GM21717 (cell line): Measurements from ENCODE around the gene TRAPPC8.
"Not testable (repeated sequence)": the region's sequence is repeated elsewhere in the genome, so short reads cannot be mapped to it uniquely, and the experiment has no call there.

Experiments
- ATAC-seq: cut with Tn5 transposase; IDR thresholded peaks from one replicate; pipeline ENCODE4 v1.9.1; 2021; ENCODE audit warnings: mild to moderate bottlenecking, moderate library complexity; ENCODE audit not compliant: unreplicated experiment

The TRAPPC8 gene

DNA sequence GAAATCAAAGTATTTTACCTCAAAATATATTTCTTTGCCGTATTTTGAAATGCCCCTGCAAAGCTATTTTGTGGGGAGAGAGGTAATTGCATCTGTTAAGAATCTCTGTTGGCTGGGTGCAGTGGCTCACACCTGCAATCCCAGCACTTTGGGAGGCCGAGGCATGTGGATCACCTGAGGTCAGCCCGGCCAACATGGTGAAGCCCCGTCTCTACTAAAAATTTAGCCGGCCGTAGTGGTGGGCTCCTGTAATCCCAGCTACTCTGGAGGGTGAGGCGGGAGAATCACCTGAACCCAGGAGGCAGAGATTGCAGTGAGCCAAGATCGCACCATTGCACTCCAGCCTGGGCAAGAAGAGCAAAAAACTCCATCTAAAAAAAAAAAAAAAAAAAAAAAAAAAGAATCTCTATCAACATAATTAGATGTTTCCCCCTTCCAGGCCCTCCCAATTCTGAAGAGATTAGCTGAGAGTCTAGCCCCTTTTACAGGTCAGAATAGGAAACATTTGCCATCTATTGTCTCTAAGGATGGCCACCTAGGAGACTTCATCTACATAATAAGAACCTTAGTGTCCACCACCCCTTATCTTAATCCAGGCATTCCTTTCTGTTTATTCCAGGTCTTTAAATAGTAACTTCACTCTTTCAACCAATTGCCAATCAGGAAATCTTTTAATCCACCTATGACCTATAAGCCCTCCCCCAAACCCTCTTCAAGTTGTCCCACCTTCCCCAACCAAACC, 3.5 kb upstream of the TRAPPC8 start:
- ATAC-seq: no peak

- ATAC-seq: no peak
Observed at GRCh38 chr18:31943878-31944816, 1.2 kb upstream of the TRAPPC8 start.

- peak; percentile 39 for ATAC-seq
Observed at GRCh38 chr18:31942291-31942998, 483 bp downstream of the TRAPPC8 start.

DNA sequence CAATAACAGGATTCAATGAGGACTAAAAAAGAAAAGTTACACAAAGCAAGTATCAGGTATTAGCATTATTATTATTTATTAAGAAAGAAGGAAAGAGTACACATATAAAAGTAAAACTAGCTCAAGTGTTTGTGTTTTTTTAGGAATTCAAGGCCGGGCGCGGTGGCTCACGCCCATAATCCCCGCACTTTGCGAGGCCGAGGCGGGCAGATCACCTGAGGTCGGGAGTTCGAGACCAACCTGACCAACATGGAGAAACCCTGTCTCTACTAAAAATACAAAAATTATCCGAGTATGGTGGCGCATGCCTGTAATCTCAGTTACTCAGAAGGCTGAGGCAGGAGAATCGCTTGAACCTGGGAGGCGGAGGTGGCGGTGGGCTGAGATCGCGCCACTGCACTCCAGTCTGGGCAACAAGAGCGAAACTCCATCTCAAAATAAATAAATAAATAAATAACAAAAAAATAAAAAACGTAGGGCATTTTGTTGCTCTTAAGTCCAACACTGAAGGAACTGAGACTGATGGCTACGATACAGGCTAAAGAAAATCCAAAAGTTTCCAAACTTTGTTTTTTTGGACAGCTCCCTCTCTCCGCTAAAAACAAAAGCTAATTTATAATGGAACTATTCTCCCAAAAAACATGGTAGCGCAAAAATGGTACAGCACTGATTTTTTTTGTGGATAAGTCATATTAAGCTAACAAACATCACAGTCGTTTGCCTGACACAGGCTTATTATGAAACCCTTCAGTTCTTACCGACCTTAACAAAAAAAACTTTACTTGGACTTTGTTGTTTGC, 1.7 kb downstream of the TRAPPC8 start:
- ATAC-seq: no peak

GRCh38 chr18:31934773-31935172, 8.2 kb downstream of the TRAPPC8 start:
- ATAC-seq: not testable (repeated sequence)

GRCh38 chr18:31931886-31932240, 11.1 kb downstream of the TRAPPC8 start:
- ATAC-seq: no peak

- no peak for ATAC-seq
Observed at GRCh38 chr18:31931163-31931885, 11.6 kb downstream of the TRAPPC8 start.

- no peak for ATAC-seq
Observed at GRCh38 chr18:31929273-31929672, 13.7 kb downstream of the TRAPPC8 start.

DNA sequence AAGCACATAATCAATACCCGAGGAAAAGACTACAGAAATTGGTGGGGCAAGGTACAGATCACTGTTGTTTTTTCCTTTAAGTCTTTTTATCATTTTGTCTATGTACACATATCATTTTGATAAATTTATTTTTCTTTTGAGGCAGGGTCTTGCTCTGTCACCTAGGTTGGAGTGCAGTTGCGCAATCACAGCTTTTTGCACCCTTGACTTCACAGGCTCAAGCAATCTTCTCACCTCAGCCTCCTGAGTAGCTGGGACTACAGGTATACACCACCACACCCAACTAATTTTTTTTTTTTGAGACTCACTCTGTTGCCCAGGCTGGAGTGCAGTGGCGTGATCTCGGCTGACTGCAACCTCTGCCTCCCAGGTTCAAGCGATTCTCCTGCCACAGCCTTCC, 15.9 kb downstream of the TRAPPC8 start:
- not testable (repeated sequence) for ATAC-seq

DNA sequence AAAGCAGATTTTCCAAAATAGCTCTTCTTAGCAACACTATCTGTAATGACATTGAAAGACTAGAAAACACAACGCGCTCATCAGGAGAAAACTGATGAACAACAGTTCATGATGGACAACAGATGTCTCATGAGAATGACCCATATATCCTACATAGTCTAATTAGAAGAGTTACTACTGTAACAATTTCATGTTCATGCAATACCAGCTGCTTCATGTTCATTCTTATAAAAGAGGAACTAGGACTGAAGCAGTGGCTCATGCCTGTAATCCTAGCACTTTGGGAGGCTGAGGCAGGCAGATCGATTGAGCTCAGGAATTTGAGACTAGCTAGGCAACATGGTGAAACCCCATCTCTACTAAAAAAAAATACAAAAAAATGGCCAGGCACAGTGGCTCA, 22.7 kb downstream of the TRAPPC8 start:
- ATAC-seq: no peak

GRCh38 chr18:31919366-31919765, 23.6 kb downstream of the TRAPPC8 start:
- ATAC-seq: not testable (repeated sequence)

DNA sequence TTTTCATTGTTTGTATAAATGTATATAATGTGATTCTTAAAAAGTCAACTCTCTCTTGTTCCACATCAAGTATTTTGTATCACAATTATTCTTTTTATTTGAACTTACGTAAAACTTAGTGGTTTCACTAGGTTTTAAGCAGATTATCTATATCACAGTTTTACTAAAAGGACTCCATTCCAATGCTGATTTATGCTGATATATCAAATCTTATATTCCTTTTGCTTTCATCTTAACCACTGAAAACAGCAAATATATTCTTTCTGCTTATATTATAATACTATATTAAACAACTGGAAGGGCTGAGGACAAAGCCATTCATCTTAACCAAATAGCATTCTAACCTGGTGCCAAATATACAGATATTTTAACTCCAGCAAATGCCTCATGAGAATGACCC, 24.2 kb downstream of the TRAPPC8 start:
- no peak for ATAC-seq

- ATAC-seq: no peak
Observed at GRCh38 chr18:31901063-31901462, 41.9 kb downstream of the TRAPPC8 start.

DNA sequence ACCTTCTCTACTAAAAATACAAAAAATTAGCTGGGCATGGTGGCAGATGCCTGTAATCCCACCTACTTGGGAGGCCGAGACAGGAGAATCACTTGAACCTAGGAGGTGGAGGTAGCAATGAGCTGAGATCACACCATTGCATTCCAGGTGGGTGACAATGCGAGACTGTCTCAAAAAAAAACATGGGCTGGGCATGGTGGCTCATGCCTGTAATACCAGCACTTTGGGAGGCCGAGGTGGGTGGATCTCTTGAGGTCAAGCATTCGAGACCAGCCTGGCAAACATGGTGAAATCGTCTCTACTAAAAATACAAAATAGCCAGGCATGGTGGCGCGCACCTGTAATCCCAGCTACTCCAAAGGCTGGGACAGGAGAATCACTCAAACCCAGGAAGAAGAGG, 43.2 kb downstream of the TRAPPC8 start:
- ATAC-seq: not testable (repeated sequence)

DNA sequence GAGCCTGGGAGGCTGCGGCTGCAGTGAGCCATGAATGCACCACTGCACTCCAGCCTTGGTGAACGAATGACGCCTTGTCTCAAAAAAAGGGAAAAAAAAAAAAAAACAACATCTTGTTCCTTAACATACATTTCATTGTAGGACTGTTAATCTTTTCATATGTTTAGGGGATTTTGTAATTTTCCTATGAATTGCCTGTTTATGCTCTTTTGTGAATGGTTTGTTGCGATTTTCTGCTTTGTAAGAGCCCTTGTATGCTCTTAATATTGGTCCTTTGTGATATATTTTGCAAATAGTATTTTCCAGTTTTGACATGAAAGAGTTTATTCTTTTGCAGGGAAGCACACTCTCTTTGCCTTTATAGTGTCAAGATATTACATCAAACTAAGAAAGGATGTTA, 50.0 kb downstream of the TRAPPC8 start:
- ATAC-seq: no peak

- ATAC-seq: no peak
Observed at GRCh38 chr18:31891566-31891965, 51.4 kb downstream of the TRAPPC8 start.

DNA sequence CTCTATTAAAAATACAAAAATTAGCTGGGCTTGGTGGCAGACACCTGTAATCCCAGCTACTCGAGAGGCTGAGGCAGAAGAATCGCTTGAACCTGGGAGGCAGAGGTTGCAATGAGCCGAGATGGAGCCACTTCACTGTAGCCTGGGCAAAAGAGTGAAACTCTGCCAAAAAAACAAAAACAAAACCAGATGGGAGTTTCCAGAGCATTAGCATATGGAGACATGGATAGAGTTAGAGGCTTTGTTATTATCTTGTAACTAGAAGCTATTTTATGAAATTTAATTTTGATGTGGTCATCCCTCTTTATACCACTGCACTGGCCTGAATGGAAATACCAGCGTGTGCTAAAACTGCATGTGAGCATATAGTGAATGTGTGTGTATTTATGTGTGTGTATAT, 58.9 kb downstream of the TRAPPC8 start:
- no peak for ATAC-seq

DNA sequence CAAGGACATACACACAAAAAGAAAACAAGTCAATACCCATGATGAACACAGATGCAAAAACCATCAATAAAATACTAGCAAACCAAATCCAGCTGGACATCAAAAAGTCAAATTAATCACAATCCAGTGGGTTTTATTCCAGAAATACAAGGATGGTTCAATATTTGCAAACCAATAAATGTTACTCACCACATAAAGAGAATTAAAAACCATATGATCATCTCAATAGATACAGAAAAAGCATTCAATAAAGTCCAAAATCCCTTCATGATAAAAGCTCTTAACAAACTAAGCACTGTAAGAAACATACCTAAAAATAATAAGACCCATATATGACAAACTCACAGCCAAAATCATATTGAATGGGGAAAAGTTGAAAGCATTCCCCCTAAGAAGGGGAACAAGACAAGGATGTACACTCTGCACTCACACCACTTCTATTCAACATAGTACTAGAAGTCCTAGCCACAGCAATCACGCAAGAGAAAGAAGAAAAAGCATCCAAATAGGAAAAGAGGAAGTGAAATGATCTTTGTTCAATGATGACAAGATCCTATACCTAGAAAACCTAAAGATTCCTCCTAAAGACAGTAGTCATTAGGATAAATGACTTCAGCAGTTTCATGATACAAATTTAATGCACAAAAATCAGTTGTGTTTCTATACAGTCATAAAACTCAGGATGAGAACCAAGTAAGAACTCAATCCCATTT, 62.6 kb downstream of the TRAPPC8 start:
- ATAC-seq: no peak

DNA sequence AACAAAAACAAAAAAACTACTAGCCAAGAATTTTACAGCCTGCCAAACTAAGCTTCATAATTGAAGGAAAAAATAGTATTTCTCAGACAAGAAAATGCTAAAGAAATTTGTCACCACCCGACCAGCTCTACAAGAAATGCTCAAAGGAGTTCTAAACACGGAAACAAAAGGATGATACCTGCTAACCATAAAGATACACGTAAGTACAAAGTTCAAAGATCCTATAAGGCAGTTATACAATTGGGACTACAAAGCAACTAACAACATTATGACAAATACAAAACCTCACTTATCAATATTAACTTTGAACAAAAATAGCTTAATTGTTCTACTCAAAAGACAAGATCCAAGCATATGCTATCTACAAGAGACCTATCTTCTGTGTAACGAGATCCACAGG, 64.6 kb downstream of the TRAPPC8 start:
- no peak for ATAC-seq
